HG03196 (cell line): ENCODE data around the gene KANSL1.

Experiments
- ATAC-seq: cut with Tn5 transposase; IDR thresholded peaks from one replicate; pipeline ENCODE4 v1.9.1; 2021; ENCODE audit not compliant: unreplicated experiment

KANSL1 gene

GRCh38 chr17:45987706-45988105 lies 205.5 kb downstream of the KANSL1 start:
- no peak for ATAC-seq

DNA sequence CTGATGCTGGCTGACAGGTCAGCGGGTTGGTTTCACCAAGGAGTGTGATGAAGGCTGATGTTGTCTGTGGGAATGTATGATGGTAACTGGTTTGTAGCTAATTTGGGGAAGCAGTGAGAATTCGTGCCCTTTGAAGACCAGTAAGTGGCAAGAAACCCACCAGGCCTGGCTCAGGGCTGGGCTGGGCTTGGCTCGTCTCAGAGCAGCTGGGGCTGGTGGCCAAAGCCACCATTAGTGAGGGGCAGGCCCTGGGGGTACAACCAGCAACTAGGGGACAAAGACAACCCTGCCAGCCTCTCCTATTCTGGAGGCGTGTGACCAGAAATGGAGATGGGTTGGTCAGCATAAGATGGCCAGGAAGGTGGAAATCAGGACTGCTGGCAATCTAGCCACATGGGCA lies 207.2 kb downstream of the KANSL1 start:
- ATAC-seq = no peak

GRCh38 chr17:45985447-45985846 lies 207.8 kb downstream of the KANSL1 start:
- no peak for ATAC-seq

- ATAC-seq = no peak
These were observed 208.9 kb downstream of the KANSL1 start for GRCh38 chr17:45984368-45984767.

DNA sequence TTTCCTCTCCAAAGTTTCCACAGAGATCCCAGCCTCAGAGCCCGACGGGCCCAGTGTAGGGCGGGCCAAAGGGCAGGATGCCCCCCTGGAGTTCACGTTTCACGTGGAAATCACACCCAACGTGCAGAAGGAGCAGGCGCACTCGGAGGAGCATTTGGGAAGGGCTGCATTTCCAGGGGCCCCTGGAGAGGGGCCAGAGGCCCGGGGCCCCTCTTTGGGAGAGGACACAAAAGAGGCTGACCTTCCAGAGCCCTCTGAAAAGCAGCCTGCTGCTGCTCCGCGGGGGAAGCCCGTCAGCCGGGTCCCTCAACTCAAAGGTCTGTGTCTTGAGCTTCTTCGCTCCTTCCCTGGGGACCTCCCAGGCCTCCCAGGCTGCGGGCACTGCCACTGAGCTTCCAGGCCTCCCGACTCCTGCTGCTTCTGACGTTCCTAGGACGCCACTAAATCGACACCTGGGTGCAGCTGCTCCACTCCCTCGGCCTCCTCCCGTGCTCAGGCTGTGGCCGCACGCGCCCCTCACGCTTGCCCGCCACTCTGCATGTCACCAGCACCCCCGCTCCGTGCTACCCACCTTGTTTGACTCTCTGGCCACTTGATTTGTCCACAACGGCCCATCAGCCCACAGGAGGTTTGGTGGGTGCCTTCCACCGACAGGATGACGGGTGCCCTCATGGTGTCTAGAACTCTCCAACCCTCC lies 209.5 kb downstream of the KANSL1 start:
- no peak for ATAC-seq

- ATAC-seq = no peak
These were observed 210.2 kb downstream of the KANSL1 start for GRCh38 chr17:45982791-45983613.

DNA sequence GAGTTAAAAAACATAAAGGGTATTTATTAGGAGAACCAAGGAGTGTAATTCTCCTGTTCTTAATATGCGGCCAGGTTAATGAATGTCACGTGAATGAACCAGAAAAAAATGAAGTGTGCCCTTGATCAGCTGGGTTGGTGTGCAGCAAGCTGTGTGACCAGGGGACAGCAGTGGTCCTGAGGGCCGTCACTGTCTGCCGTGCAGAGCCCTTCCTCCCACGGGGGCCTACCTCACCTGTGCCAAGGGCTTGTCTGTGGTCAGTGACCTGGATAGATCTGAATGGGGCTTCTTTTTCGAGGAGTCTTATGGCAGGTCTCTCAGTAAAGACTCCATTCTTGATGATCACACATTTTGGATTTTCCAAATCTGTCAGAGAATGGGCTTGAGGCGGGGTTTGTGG lies 211.9 kb downstream of the KANSL1 start:
- no peak for ATAC-seq

DNA sequence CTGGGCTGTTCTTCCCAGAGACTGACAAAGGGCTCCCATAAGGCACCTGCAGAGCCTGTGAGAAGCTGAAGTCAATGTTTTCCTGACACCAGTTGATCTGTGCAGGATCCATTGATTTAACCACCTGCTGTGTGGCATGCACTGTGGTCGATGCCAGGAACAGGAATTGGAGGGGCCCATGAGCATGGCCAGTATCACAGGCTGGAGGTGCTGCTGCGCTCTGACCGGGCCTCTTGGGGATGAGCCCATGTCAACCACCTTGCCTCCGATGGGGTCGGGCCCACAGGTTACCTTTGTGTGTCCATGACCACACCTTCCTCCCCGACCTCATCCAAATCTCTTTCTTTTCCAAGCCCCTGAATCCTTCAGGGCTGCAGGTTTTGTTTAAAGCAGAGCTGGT lies 212.4 kb downstream of the KANSL1 start:
- no peak for ATAC-seq
